ENCODE measurements around the gene CCDC169. TPM values are rescaled to one million over a fixed set of nuclear protein-coding genes. Genes with fewer than 3 reads are reported as not detected.

Gene CCDC169
- total and polyA plus RNA-seq, 2 of the 4 experiments (the other 2 are of a cell fraction): 0.54 to 0.62 TPM

DNA sequence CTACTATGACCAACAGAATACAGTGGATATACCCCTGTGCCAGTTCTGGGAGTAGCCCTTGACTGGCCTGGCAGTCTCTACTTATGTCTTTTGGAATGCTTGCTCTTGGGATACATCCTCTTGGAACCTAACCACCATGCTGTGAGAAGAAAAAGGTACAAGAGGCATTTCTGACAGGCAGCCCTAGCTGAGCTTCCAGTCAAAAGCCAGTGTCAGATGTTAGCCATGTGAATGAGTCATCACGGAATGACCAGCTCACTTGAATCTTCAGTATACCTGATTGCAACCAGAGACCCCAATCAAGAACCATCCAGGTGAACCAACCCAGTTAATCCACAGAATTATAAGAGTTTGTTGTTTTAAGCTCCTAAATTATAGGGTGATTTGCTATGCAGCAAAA lies 4.1 kb downstream of the CCDC169 start:
- Histone ChIP-seq H3K18ac (ENCODE audit: low read depth, low read length) (no peak overlapping the region), H3K9ac (ENCODE audit: low read depth, low read length) (no peak overlapping the region), H3K23ac (ENCODE audit: low read depth, low read length) (no peak overlapping the region), H3K14ac (replicated peaks; ENCODE audit: low read depth, low read length) (no peak overlapping the region), H3K9me3 (ENCODE audit: control insufficient read depth, insufficient read depth, low read length) (no peaks in the 10 kb centered on the region), H2AFZ (replicated peaks; ENCODE audit: low read length, poor library complexity) (no peak overlapping the region), H3K79me1 (ENCODE audit: low read depth in 1 of 2, low read length in 2 of 2) (no peaks in the 10 kb centered on the region), H2BK120ac (ENCODE audit: low read depth, low read length) (no peak overlapping the region), H3K27ac (ENCODE audit: insufficient read depth, low read length) (no peak overlapping the region), H3K4ac (ENCODE audit: low read depth, low read length) (no peak overlapping the region), H2AK9ac (replicated peaks; ENCODE audit: low read depth, low read length, poor library complexity) (no peak overlapping the region), H3K4me2 (ENCODE audit: low read depth, low read length) (no peak overlapping the region), H3K36me3 (ENCODE audit: control insufficient read depth, insufficient read depth, low read length) (no peaks in the 10 kb centered on the region), H4K8ac (ENCODE audit: low read depth in 2 of 2, low read length in 2 of 2) (no peak overlapping the region), H3K56ac (ENCODE audit: extremely low read depth, insufficient read depth, low read length) (no peak overlapping the region), H3K4me3 (ENCODE audit: insufficient read depth, low read depth, low read length) (no peak overlapping the region), H2BK5ac (ENCODE audit: low read depth, low read length, poor library complexity, severe bottlenecking) (no peak overlapping the region), H4K20me1 (ENCODE audit: insufficient read depth, low read length) (no peaks in the 10 kb centered on the region), H2AK5ac (ENCODE audit: low read depth, low read length) (no peak overlapping the region), H3K27me3 (ENCODE audit: control insufficient read depth, insufficient read depth, low read length) (no peaks in the 10 kb centered on the region), H3K9me1 (ENCODE audit: insufficient read depth, low read length) (no peaks in the 10 kb centered on the region), H4K5ac (ENCODE audit: low read depth, low read length) (no peak overlapping the region), H4K91ac (ENCODE audit: insufficient read depth, low read depth, low read length) (no peak overlapping the region), H2BK15ac (ENCODE audit: low read depth, low read length) (no peak overlapping the region), H3K4me1 (ENCODE audit: control insufficient read depth, insufficient read depth, low read length) (peaks cover 2% of the 10 kb centered on the region; the same call in 1 of the 2 replicates), H2BK20ac (ENCODE audit: low read depth, low read length) (no peak overlapping the region)
- no peak for DNase-seq
- no CpG with 5 or more reads among the region's 1 CpG for WGBS, 2 experiments (ENCODE audit: extremely low coverage in 2 of 2, insufficient read length in 1 of 2)
- ChIA-PET CTCF (interaction anchor here (1.0 to 1.1 kb wide), 2 partner anchors 53 to 442 kb away, joined by 4 to 5 read pairs; no protein-coding TSS in a partner anchor), POLR2A (ENCODE audit: unreplicated experiment) (no interaction called here)
- BruUV-seq (replicated peaks): no TSS peak
- no peak for TF ChIP-seq CHD1 (IDR thresholded peaks at IDR 0.05; ENCODE audit: low read depth, low read length)
- TF ChIP-seq CEBPB (IDR thresholded peaks at IDR 0.05; ENCODE audit: low read depth, low read length): no peak
- TF ChIP-seq RFX5 (IDR thresholded peaks at IDR 0.05; ENCODE audit: low read depth, low read length): no peak
- no peak for TF ChIP-seq MAZ (IDR thresholded peaks at IDR 0.05; ENCODE audit: borderline replicate concordance, low read depth, low read length)
- no peak for TF ChIP-seq POLR2A (IDR thresholded peaks at IDR 0.05; ENCODE audit: low read depth, low read length)
- TF ChIP-seq, protein P1, sequence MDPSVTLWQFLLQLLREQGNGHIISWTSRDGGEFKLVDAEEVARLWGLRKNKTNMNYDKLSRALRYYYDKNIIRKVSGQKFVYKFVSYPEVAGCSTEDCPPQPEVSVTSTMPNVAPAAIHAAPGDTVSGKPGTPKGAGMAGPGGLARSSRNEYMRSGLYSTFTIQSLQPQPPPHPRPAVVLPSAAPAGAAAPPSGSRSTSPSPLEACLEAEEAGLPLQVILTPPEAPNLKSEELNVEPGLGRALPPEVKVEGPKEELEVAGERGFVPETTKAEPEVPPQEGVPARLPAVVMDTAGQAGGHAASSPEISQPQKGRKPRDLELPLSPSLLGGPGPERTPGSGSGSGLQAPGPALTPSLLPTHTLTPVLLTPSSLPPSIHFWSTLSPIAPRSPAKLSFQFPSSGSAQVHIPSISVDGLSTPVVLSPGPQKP (IDR thresholded peaks at IDR 0.05; ENCODE audit: borderline replicate concordance, low read depth, low read length): no peak
- no peak for TF ChIP-seq FOS (IDR thresholded peaks at IDR 0.05; ENCODE audit: low read depth, low read length)
- TF ChIP-seq, protein P2, sequence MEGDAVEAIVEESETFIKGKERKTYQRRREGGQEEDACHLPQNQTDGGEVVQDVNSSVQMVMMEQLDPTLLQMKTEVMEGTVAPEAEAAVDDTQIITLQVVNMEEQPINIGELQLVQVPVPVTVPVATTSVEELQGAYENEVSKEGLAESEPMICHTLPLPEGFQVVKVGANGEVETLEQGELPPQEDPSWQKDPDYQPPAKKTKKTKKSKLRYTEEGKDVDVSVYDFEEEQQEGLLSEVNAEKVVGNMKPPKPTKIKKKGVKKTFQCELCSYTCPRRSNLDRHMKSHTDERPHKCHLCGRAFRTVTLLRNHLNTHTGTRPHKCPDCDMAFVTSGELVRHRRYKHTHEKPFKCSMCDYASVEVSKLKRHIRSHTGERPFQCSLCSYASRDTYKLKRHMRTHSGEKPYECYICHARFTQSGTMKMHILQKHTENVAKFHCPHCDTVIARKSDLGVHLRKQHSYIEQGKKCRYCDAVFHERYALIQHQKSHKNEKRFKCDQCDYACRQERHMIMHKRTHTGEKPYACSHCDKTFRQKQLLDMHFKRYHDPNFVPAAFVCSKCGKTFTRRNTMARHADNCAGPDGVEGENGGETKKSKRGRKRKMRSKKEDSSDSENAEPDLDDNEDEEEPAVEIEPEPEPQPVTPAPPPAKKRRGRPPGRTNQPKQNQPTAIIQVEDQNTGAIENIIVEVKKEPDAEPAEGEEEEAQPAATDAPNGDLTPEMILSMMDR (conservative IDR thresholded peaks at IDR 0.05; ENCODE audit: low read depth, low read length): no peak
- TF ChIP-seq SMC3 (IDR thresholded peaks at IDR 0.05; ENCODE audit: low read depth, low read length): no peak
- no peak for TF ChIP-seq RAD21 (IDR thresholded peaks at IDR 0.05; ENCODE audit: low read length)
- TF ChIP-seq NFE2L2 (IDR thresholded peaks at IDR 0.05; ENCODE audit: low read depth, low read length): no peak
- TF ChIP-seq RCOR1 (IDR thresholded peaks at IDR 0.05; ENCODE audit: insufficient replicate concordance, low read length): no peak
- no peak for TF ChIP-seq MXI1 (IDR thresholded peaks at IDR 0.05; ENCODE audit: borderline replicate concordance, low read depth, low read length)
- TF ChIP-seq BHLHE40 (IDR thresholded peaks at IDR 0.05; ENCODE audit: low read depth, low read length): no peak
- TF ChIP-seq, protein P3, sequence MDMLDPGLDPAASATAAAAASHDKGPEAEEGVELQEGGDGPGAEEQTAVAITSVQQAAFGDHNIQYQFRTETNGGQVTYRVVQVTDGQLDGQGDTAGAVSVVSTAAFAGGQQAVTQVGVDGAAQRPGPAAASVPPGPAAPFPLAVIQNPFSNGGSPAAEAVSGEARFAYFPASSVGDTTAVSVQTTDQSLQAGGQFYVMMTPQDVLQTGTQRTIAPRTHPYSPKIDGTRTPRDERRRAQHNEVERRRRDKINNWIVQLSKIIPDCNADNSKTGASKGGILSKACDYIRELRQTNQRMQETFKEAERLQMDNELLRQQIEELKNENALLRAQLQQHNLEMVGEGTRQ (IDR thresholded peaks at IDR 0.05; ENCODE audit: low read depth, low read length): no peak
- TF ChIP-seq MAFK (IDR thresholded peaks at IDR 0.05; ENCODE audit: low read depth, low read length): no peak
- no peak for ATAC-seq (ENCODE audit: low read depth)
- intact Hi-C loops (cut with micrococcal nuclease) (no loop called here), dilution Hi-C loops (cut with HindIII; ENCODE audit: low sequenced_read_pairs, unreplicated experiment) (no loop called here), in situ Hi-C loops (cut with MboI; ENCODE audit: low sequenced_read_pairs) (no loop called here)

Measured in IMR-90 (cell line).